ENCODE results near the gene TNRC6C.
"Not testable (repeated sequence)": the region's sequence is repeated elsewhere in the genome, so short reads cannot be mapped to it uniquely, and the experiment has no call there.

- not testable (repeated sequence) for TF ChIP-seq CTCF (IDR thresholded peaks at IDR 0.05; ENCODE audit: low read depth, low read length, missing input control); ZBTB33 (IDR thresholded peaks at IDR 0.05); SP1 (IDR thresholded peaks at IDR 0.05); MAX (IDR thresholded peaks at IDR 0.05); REST (IDR thresholded peaks at IDR 0.05); RXRA (IDR thresholded peaks at IDR 0.05); YY1 (IDR thresholded peaks at IDR 0.05); HNF4G (IDR thresholded peaks at IDR 0.05); RAD21 (IDR thresholded peaks at IDR 0.05); ATF3 (IDR thresholded peaks at IDR 0.05)
Measured at GRCh38 chr17:78139861-78140168, 181.3 kb downstream of the TNRC6C start.
